Measurements from ENCODE around the gene ADM. TPM values are rescaled to one million over a fixed set of nuclear protein-coding genes. Genes with fewer than 3 reads are reported as not detected.

Gene ADM
- total RNA-seq, 2 donors from 2014 or later, result 11.7 to 100 TPM

- Mint-ChIP-seq H3K27ac (no peak overlapping the region), H3K4me3 (peak overlapping the region; percentile 94), H3K4me1 (peaks cover 18% of the 10 kb centered on the region), H3K9me3 (no peaks in the 10 kb centered on the region), H3K27me3 (peaks cover 25% of the 10 kb centered on the region), H3K36me3 (ENCODE audit: low read depth) (peaks cover 41% of the 10 kb centered on the region)
- ATAC-seq (replicated peaks), result no peak
Observed at GRCh38 chr11:10301656-10302358, 3.1 kb upstream of the ADM start.

- Mint-ChIP-seq H3K27me3 (peaks cover 27% of the 10 kb centered on the region), H3K4me1 (peaks cover 18% of the 10 kb centered on the region), H3K36me3 (ENCODE audit: low read depth) (peaks cover 47% of the 10 kb centered on the region), H3K9me3 (no peaks in the 10 kb centered on the region), H3K4me3 (peak overlapping the region; percentile 94), H3K27ac (peak overlapping the region; percentile 83)
- no peak for ATAC-seq (replicated peaks)
Observed at GRCh38 chr11:10302359-10302743, 2.5 kb upstream of the ADM start.

GRCh38 chr11:10302744-10303557 lies 1.9 kb upstream of the ADM start:
- peaks cover 23% of the 10 kb centered on the region for H3K27me3 Mint-ChIP-seq
- peaks cover 13% of the 10 kb centered on the region for H3K4me1 Mint-ChIP-seq
- H3K4me3 Mint-ChIP-seq, result peak overlapping the region; percentile 94
- ATAC-seq (replicated peaks), result peak; percentile 2
- peaks cover 49% of the 10 kb centered on the region for H3K36me3 Mint-ChIP-seq (ENCODE audit: low read depth)
- H3K27ac Mint-ChIP-seq, result peak overlapping the region; percentile 83
- no peaks in the 10 kb centered on the region for H3K9me3 Mint-ChIP-seq

- peak overlapping the region; percentile 94 for H3K4me3 Mint-ChIP-seq
- H3K27ac Mint-ChIP-seq, result peak overlapping the region; percentile 83
- peaks cover 54% of the 10 kb centered on the region for H3K36me3 Mint-ChIP-seq (ENCODE audit: low read depth)
- peak; percentile 1 for ATAC-seq (replicated peaks)
- H3K4me1 Mint-ChIP-seq, result peaks cover 8% of the 10 kb centered on the region
- no peaks in the 10 kb centered on the region for H3K9me3 Mint-ChIP-seq
- H3K27me3 Mint-ChIP-seq, result peaks cover 23% of the 10 kb centered on the region
Observed at GRCh38 chr11:10303558-10304363, 1.1 kb upstream of the ADM start.

- ATAC-seq (replicated peaks), result no peak
- peaks cover 20% of the 10 kb centered on the region for H3K27me3 Mint-ChIP-seq
- H3K4me3 Mint-ChIP-seq, result peak overlapping the region; percentile 94
- peaks cover 54% of the 10 kb centered on the region for H3K36me3 Mint-ChIP-seq (ENCODE audit: low read depth)
- peaks cover 18% of the 10 kb centered on the region for H3K4me1 Mint-ChIP-seq
- H3K27ac Mint-ChIP-seq, result peak overlapping the region; percentile 97
- no peaks in the 10 kb centered on the region for H3K9me3 Mint-ChIP-seq
Observed at GRCh38 chr11:10305262-10305963, 540 bp downstream of the ADM start.

- Mint-ChIP-seq H3K9me3 (no peaks in the 10 kb centered on the region), H3K4me3 (peak overlapping the region; percentile 94), H3K27ac (peak overlapping the region; percentile 97), H3K27me3 (peaks cover 23% of the 10 kb centered on the region), H3K4me1 (peaks cover 20% of the 10 kb centered on the region), H3K36me3 (ENCODE audit: low read depth) (peaks cover 54% of the 10 kb centered on the region)
- no peak for ATAC-seq (replicated peaks)
Observed at GRCh38 chr11:10305964-10306918, 1.4 kb downstream of the ADM start.

- Mint-ChIP-seq H3K27me3 (peaks cover 25% of the 10 kb centered on the region), H3K27ac (peak overlapping the region; percentile 97), H3K4me3 (peak overlapping the region; percentile 94), H3K9me3 (no peaks in the 10 kb centered on the region), H3K36me3 (ENCODE audit: low read depth) (peaks cover 54% of the 10 kb centered on the region), H3K4me1 (peaks cover 20% of the 10 kb centered on the region)
- ATAC-seq (replicated peaks), result no peak
Observed at GRCh38 chr11:10307022-10307399, 2.1 kb downstream of the ADM start.

- Mint-ChIP-seq H3K9me3 (no peaks in the 10 kb centered on the region), H3K4me1 (peaks cover 20% of the 10 kb centered on the region), H3K36me3 (ENCODE audit: low read depth) (peaks cover 53% of the 10 kb centered on the region), H3K4me3 (peak overlapping the region; percentile 94), H3K27me3 (peaks cover 23% of the 10 kb centered on the region), H3K27ac (peak overlapping the region; percentile 97)
- ATAC-seq (replicated peaks), result peak; percentile 73
Observed at GRCh38 chr11:10307400-10308200, 2.7 kb downstream of the ADM start.

- no peak for ATAC-seq (replicated peaks)
Observed at GRCh38 chr11:10308201-10308954, 3.5 kb downstream of the ADM start.

GRCh38 chr11:10309163-10310093 lies 4.6 kb downstream of the ADM start:
- no peaks in the 10 kb centered on the region for H3K9me3 Mint-ChIP-seq
- peak overlapping the region; percentile 94 for H3K4me3 Mint-ChIP-seq
- peaks cover 39% of the 10 kb centered on the region for H3K36me3 Mint-ChIP-seq (ENCODE audit: low read depth)
- peaks cover 17% of the 10 kb centered on the region for H3K27me3 Mint-ChIP-seq
- ATAC-seq (replicated peaks), result peak; percentile 15
- peaks cover 13% of the 10 kb centered on the region for H3K4me1 Mint-ChIP-seq
- H3K27ac Mint-ChIP-seq, result peak overlapping the region; percentile 97

More at GRCh38 chr11:10308201-10308954, 3.5 kb downstream of the ADM start:
- H3K27ac Mint-ChIP-seq, result peak overlapping the region; percentile 97
- H3K36me3 Mint-ChIP-seq (ENCODE audit: low read depth), result peaks cover 47% of the 10 kb centered on the region
- H3K27me3 Mint-ChIP-seq, result peaks cover 23% of the 10 kb centered on the region
- peak overlapping the region; percentile 94 for H3K4me3 Mint-ChIP-seq
- peaks cover 20% of the 10 kb centered on the region for H3K4me1 Mint-ChIP-seq
- H3K9me3 Mint-ChIP-seq, result no peaks in the 10 kb centered on the region

- Mint-ChIP-seq H3K27me3 (peaks cover 17% of the 10 kb centered on the region), H3K4me3 (peak overlapping the region; percentile 94), H3K9me3 (no peaks in the 10 kb centered on the region), H3K4me1 (peaks cover 13% of the 10 kb centered on the region), H3K27ac (peak overlapping the region; percentile 42), H3K36me3 (ENCODE audit: low read depth) (peaks cover 31% of the 10 kb centered on the region)
- ATAC-seq (replicated peaks), result no peak
Observed at GRCh38 chr11:10310301-10310841, 5.5 kb downstream of the ADM start.
